HG03103 (cell line): ENCODE measurements around the gene DRC7.

Experiments used
- ATAC-seq: cut with Tn5 transposase; IDR thresholded peaks from one replicate; pipeline ENCODE4 v1.9.1; 2021; ENCODE audit warnings: low read depth; ENCODE audit not compliant: unreplicated experiment

Gene DRC7

DNA sequence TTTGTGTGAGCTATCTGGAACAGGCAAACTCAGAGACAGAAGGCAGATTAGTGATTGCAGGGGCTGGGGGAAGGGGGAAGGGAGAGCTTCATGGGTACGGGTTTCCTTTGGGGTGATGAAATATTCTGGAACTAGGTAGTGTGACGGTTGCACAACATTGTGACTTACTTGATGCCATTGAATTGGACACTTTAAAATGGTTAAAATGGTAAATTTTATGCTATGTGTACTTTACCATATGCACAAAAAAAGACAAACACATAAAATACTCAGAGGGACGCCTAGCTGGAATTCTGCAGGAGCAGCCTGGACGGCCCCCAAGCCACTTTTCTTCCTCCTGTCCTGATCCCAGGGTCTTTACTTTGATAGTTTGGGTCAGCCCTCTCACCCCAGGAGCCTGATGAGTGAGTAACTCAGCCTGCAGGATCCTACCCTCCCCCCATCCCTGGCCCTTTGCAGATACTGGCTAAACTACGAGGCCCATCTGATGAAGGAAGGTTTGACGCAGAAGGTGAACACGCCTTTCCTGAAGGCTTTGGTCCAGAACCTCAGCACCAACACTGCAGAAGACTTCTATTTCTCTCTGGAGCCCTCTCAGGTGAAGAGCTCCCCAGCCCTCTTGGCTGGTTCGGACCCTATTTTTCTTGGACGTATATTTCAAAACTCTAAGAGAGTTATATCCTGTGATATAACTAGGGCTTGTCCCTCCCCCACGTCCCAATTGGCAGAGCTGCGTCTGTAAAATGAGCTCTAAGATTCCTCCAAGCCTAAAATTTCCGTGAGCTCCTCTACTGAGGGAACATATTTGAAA lies 18.7 kb upstream of the DRC7 start:
- no peak for ATAC-seq

DNA sequence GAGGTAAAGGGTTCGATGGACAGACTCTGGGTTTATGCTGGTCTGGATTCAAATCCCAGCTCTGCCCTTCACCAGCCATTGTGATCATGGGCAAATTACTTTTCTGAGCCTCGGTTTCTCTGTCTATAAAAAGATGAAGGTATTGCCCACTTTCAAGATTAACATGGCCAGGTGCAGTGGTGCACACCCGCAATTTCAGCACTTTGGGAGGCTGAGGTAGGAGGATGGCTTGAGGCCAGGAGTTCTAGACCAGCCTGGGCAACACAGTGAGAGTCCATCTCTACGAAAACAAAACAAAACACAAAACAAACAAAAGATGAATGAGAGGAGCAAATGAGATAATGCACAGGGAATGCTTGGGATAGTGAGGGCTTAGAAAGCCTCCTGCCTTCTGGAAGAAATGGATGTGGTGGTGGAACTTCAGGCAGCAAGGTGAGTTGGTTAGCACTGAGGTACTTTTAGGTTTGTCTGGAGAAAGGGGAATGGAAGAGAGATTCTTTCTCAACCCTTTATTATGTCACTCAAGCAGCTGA lies 18.0 kb upstream of the DRC7 start:
- ATAC-seq: no peak

DNA sequence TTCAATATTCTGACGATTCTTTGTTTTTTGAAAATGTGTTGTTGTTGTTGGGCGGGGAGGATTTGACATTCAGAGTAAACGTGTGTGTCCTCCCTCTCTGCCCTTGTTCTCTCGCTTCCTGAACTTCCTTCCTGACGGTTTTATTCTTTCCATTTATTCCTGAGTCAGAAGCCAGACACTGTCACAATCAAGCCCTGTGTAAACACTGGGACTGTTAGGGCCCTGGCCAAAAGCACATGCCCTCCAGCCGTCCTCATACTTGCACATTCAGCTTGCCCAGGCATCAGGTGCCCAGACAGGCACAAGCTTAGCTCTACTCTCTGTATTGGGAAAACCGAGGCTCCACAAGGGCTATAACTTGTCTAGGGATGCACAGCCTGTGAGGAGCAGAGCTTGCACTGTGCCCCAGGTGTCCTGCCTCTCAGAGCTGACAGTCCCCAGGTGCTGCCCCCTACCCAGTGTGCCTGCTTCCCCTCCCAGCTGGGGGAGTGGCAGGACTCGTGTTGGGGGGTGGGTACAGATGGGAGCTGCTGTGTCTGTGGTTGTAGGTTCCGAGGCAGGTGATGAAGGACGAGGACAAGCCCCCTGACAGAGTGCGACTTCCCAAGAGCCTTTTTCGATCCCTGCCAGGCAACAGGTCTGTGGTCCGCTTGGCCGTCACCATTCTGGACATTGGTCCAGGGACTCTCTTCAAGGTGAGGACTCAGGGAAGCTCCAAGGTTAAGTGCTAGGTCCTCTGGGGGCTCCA lies 16.8 kb upstream of the DRC7 start:
- no peak for ATAC-seq

- no peak for ATAC-seq
Observed at GRCh38 chr16:57679016-57679415, 15.6 kb upstream of the DRC7 start.

DNA sequence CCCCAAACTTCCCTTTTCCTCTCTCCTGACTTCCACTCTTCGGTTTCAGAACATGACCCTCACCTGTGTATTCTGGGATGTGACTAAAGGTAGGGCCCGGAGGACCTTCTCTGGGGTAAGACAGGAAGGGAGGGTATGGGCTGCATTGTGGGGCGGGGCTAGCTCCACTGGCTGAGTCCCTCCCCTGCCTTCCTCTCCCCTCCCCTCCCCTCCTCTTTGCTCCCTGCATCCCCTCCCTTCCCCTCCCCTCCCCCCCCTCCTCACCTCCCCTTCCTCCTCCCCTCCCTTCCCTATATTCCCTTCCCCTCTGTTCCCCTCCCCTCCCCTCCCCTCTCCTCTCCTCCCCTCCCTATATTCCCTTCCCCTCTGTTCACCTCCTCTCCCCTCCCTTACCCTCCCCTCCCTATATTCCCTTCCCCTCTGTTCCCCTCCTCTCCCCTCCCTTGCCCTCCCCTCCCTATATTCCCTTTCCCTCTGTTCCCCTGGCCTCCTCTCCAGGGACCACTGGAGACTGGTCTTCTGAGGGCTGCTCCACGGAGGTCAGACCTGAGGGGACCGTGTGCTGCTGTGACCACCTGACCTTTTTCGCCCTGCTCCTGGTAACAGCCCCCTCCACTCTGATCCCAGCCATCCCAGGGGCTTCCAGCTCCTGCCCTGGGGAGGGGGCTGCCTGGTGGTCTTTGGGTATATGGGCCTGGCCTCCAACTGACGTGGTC lies 14.7 kb upstream of the DRC7 start:
- no peak for ATAC-seq

DNA sequence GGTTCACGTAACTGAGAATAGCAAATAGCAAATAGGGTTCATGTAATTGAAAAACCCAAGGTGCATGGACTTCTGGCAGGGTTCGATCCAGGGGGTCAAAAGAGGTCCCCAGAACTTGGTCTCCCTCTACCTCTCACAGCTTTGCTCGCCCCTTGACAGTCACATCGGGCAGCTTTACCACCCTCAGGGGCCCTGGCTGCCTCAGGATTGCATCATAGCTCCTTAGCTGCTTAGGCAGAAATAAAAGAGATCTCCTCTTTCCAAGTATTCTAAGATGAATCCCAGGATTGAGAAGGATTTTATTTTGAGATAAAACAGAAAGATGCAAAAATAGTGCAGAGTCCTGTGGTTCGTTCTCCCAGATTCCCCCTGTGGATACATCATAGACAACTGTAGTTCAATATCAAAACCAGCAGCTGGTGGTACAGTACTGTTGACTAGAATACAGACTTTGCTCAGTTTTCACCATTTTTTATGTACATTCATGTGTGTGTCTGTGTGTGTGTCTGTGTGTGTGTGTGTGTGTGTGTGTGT lies 13.7 kb upstream of the DRC7 start:
- no peak for ATAC-seq

- ATAC-seq: no peak
Observed at GRCh38 chr16:57681950-57682728, 12.5 kb upstream of the DRC7 start.

- ATAC-seq: no peak
Observed at GRCh38 chr16:57682809-57683635, 11.6 kb upstream of the DRC7 start.

DNA sequence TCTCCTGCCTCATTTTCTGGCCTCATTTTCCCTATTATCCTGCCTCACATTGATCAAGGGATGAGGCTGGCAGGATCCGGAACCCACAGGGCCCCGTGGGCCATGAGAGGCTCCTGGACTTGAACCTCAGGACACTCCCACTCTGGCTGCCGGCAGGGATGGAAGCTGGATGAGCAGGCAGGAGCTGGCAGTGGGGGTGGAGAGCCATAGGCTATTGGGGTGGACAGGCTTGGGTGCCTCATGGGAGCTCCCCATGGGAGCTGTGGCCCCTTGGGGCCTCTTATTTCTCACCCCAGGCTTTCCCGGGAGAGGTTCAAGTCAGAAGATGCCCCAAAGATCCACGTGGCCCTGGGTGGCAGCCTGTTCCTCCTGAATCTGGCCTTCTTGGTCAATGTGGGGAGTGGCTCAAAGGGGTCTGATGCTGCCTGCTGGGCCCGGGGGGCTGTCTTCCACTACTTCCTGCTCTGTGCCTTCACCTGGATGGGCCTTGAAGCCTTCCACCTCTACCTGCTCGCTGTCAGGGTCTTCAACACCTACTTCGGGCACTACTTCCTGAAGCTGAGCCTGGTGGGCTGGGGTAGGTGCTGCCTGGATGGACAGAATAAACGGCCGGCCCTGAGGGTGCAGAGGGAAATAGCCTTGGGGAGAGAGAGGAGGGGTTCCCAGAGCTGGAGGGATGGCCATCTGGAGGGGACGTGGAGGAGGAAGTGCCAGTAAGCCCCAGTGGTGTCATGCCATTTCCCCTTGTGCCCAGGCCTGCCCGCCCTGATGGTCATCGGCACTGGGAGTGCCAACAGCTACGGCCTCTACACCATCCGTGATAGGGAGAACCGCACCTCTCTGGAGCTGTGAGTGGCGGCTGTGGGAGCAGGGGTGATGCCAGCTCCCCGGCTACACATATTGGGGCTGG lies 10.7 kb upstream of the DRC7 start:
- no peak for ATAC-seq

DNA sequence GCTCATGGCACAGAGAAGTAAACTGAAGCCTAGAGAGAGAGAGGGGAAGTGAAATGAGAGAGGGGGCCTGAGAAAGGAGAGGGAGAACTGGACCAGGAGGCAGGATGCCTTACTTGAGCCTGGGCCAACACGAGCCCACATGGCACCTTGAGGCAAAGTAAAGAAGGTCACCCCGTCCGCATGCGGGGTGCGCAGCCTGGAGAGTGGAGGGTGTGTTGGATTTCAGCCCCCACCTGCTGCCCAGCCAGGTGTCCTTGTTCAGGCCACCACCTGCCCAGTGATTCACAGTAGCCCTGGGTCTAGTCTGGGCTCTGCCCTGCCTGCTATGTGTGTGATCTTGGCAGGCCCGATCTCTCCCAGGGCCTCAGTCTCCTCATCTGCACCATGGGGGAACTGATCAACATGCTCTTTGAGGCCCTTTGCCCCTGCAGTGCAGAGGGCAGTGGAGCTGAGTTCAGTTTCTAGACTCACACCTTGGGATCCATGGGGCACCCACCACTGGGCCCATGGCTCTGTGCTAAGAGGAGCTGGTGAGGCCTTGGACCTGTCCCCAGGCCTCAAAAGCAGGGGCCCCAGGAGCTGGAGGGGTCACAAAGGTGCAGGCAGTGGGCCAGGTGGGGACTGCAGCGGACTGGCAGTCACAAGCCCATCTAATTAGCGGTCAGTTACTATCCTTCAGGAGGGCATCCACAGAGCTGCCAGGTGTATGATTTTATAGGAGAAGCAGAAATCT lies 9.8 kb upstream of the DRC7 start:
- ATAC-seq: no peak

DNA sequence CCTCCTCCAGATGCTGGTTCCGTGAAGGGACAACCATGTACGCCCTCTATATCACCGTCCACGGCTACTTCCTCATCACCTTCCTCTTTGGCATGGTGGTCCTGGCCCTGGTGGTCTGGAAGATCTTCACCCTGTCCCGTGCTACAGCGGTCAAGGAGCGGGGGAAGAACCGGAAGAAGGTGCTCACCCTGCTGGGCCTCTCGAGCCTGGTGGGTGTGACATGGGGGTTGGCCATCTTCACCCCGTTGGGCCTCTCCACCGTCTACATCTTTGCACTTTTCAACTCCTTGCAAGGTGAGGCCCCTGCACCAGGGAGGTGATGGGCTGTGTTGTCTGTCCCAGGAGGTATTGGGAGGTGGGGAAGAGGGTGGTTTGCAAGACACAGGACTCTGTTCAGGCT lies 9.0 kb upstream of the DRC7 start:
- ATAC-seq: no peak

DNA sequence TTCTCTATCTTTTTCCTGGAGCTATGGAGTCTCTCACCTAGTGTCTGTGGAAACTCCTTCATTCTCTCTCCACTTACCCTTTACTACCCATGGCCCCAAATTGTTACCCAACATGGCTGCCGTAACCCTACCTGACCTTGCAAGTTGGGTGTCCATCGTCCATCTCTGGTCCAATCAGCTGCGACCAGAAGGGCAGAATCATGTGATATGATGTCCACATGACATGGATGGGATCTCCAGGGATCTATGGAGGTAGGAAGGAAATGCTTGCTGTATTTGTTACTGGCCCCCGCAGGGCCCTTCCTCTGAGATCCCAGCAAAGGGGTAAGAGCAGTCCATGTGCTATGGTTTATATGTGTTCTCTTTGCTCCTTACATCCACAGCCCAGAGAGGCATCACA lies 8.0 kb upstream of the DRC7 start:
- no peak for ATAC-seq

GRCh38 chr16:57687363-57687929 lies 7.2 kb upstream of the DRC7 start:
- no peak for ATAC-seq

- no peak for ATAC-seq
Observed at GRCh38 chr16:57688487-57688986, 6.1 kb upstream of the DRC7 start.

DNA sequence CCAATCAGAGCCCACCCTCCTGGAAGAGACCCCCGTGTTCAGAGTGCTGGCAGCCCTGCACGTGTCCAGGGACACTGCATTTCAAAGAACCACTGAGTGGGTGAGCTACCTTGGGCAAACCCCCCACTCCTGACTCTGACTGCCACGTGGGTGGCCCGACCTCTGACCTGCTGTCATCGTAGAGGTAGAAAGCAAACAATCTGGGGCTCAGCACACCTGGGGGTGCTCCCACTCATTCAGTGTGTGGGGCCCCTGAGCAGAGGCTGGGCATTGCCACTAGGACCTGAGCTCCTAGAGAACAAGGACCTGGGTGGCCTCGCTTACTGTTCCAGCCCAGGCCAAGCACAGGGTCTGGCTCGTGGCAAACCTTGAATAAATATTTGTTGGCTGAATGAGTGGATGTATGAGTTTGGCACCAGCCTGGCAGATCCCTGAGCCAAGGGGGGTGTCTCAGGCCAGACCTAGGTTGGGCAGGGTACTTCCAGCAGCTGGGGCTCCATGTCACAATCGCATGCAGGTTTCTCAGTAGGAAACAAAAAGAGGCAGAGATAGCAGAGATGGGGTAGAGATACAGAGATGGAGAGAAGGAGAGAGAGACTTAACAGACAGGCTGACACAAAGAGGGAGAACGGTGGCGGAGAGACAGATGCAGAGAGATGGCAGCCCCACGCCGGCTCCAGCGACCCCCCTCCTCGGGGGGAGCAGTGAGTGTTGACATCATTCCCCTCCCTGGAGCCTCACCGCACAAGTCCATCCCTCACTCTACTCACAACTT lies 5.4 kb upstream of the DRC7 start:
- ATAC-seq: peak; percentile 14
